HepG2 (cell line): ENCODE results near the gene GPC6. TPM values are rescaled to one million over a fixed set of nuclear protein-coding genes. Genes with fewer than 3 reads are reported as not detected.

ENCODE experiments used
- ATAC-seq: fragments of 200-7000 bp; cut with Tn5 transposase; 3 replicates; pipeline ENCODE4 v1.9.1; 2020; ENCODE audit warnings: mild to moderate bottlenecking, moderate library complexity
- BruUV-seq: library from RNA; stranded (reverse); fragments of 400-500 nt; replicated peaks from 2 replicates; lab custom pipeline; 2021; lab: Mats Ljungman, UMichigan
- CTCF ChIA-PET: fragments of 300-600 bp; formaldehyde crosslinking; extraction: SDS; loops from one replicate; lab custom pipeline; 2021; ENCODE audit warnings: low total read pairs, inconsistent platforms, low intra/inter-chr PET ratio; lab: Yijun Ruan, JAX
- POLR2A ChIA-PET: fragments of 350-600 bp; sonication (Branson Sonifier 250); formaldehyde crosslinking; loops from one replicate; lab custom pipeline; 2020; ENCODE audit warnings: antibody characterized with exemption, inconsistent platforms; lab: Yijun Ruan, JAX
- DNase-seq: peaks from one replicate; pipeline ENCODE4 v3.0.0-alpha.2; 2015; ENCODE audit warnings: low spot score
- FAIRE-seq: peaks from 3 replicates; lab custom pipeline; 2011; peaks lifted over from hg19 to GRCh38; lab: Jason Lieb, UNC
- H2AFZ ChIP-seq: one replicate; pipeline ENCODE4 v1.6.1; 2011; ENCODE audit warnings: low read length, inconsistent platforms
- H3K27ac ChIP-seq: fragments of 300-600 bp; 3 replicates; pipeline ENCODE4 v1.8.0; 2011; ENCODE audit warnings: mixed run types, mild to moderate bottlenecking, mixed read lengths, low read length, inconsistent platforms; ENCODE audit not compliant: insufficient read depth; ENCODE audit errors: extremely low read length
- H3K27me3 ChIP-seq, 2 experiments: fragments of 200-600 bp in 1 of 2; 2 replicates in 1 of 2; 3 replicates in 1 of 2; pipeline versions ENCODE4 v1.6.0 to v1.8.0; 2011; ENCODE audit warnings: low read length in 2 of 2, mild to moderate bottlenecking in 2 of 2, moderate library complexity in 2 of 2, inconsistent platforms in 1 of 2; ENCODE audit not compliant: insufficient read depth in 2 of 2, control insufficient read depth in 1 of 2
- H3K36me3 ChIP-seq, 2 experiments: fragments of 200-600 bp in 1 of 2; replicated peaks in 1 of 2; 2 replicates in 1 of 2; 3 replicates in 1 of 2; pipeline versions ENCODE4 v1.5.1 to v1.8.0; 2011; ENCODE audit warnings: low read length in 2 of 2, inconsistent platforms in 1 of 2; ENCODE audit not compliant: insufficient read depth in 2 of 2, control insufficient read depth in 1 of 2
- H3K4me1 ChIP-seq: 2 replicates; pipeline ENCODE4 v1.5.1; 2012; ENCODE audit warnings: low read length, inconsistent platforms; ENCODE audit not compliant: insufficient read depth
- H3K4me2 ChIP-seq: 2 replicates; pipeline ENCODE4 v1.6.0; 2011; ENCODE audit warnings: low read depth, low read length, inconsistent platforms
- H3K4me3 ChIP-seq, 3 experiments: fragments of 200-600 bp in 1 of 3; sonication (generic), shearing (Covaris generic) in 1 of 3; replicated peaks in 1 of 3; 2 replicates each; pipeline ENCODE4 v1.5.1; 2011 to 2016; ENCODE audit warnings: low read length in 3 of 3, inconsistent platforms in 2 of 3, low read depth in 2 of 3, mild to moderate bottlenecking in 2 of 3, control low read depth in 1 of 3, mixed read lengths in 1 of 3; ENCODE audit not compliant: insufficient read depth in 1 of 3
- H3K79me2 ChIP-seq: one replicate; pipeline ENCODE4 v1.6.1; 2011; ENCODE audit warnings: low read length, inconsistent platforms; ENCODE audit not compliant: insufficient read depth
- H3K9ac ChIP-seq: 2 replicates; pipeline ENCODE4 v1.6.0; 2011; ENCODE audit warnings: mild to moderate bottlenecking, low read depth, low read length, inconsistent platforms; ENCODE audit not compliant: insufficient read depth
- H3K9me3 ChIP-seq: 2 replicates; pipeline ENCODE4 v1.5.1; 2012; ENCODE audit warnings: mild to moderate bottlenecking, low read length
- H4K20me1 ChIP-seq: 2 replicates; pipeline ENCODE4 v1.6.0; 2011; ENCODE audit warnings: inconsistent platforms, mild to moderate bottlenecking, low read length, moderate library complexity; ENCODE audit not compliant: insufficient read depth
- ASH2L ChIP-seq: fragments of 300-600, 200-600 bp; sonication (generic); IDR thresholded peaks from 2 replicates; pipeline ENCODE4 v1.7.0; 2017; ENCODE audit warnings: low read depth, mild to moderate bottlenecking, moderate library complexity, mixed read lengths, low read length; ENCODE audit not compliant: insufficient read length
- CHCHD3 ChIP-seq: sonication (generic); formaldehyde crosslinking; IDR thresholded peaks from 2 replicates; pipeline ENCODE4 v1.8.0; 2022; ENCODE audit warnings: mild to moderate bottlenecking, missing genetic modification reagents, moderate library complexity
- HOXD1 ChIP-seq: sonication (generic); formaldehyde crosslinking; IDR thresholded peaks from 2 replicates; pipeline ENCODE4 v1.5.0; 2020; ENCODE audit warnings: missing genetic modification reagents
- KDM4B ChIP-seq: sonication (generic); formaldehyde crosslinking; IDR thresholded peaks from 2 replicates; pipeline ENCODE4 v1.4.0; 2020; ENCODE audit warnings: missing genetic modification reagents
- KLF6 ChIP-seq: IDR thresholded peaks from 2 replicates; pipeline ENCODE4 v1.8.0; 2016; ENCODE audit warnings: missing biosample characterization, missing genetic modification reagents
- MEIS2 ChIP-seq: sonication (generic); formaldehyde crosslinking; IDR thresholded peaks from 2 replicates; pipeline ENCODE4 v1.9.0; 2021; ENCODE audit warnings: mild to moderate bottlenecking, missing genetic modification reagents
- RAD21 ChIP-seq: fragments of 450-650 bp; formaldehyde crosslinking; IDR thresholded peaks from 2 replicates; pipeline ENCODE4 v1.5.0; 2020; ENCODE audit warnings: mild to moderate bottlenecking
- RFX1 ChIP-seq: fragments of 450-650 bp; IDR thresholded peaks from 2 replicates; pipeline ENCODE4 v1.6.1; 2017
- SAFB2 ChIP-seq: sonication (generic); formaldehyde crosslinking; IDR thresholded peaks from 2 replicates; pipeline ENCODE4 v1.5.1; 2020; ENCODE audit warnings: missing genetic modification reagents, low read depth, mild to moderate bottlenecking, borderline replicate concordance
- TOE1 ChIP-seq: sonication (generic); formaldehyde crosslinking; IDR thresholded peaks from 2 replicates; pipeline ENCODE4 v1.4.0; 2020; ENCODE audit warnings: mild to moderate bottlenecking, missing genetic modification reagents
- YEATS2 ChIP-seq: sonication (generic); formaldehyde crosslinking; IDR thresholded peaks from 2 replicates; pipeline ENCODE4 v1.4.0; 2020; ENCODE audit warnings: missing genetic modification reagents, borderline replicate concordance
- ZNF501 ChIP-seq: sonication (generic); formaldehyde crosslinking; IDR thresholded peaks from 2 replicates; pipeline ENCODE4 v1.5.1; 2020; ENCODE audit warnings: mild to moderate bottlenecking, moderate library complexity, missing genetic modification reagents
- ZNF563 ChIP-seq: sonication (generic); formaldehyde crosslinking; IDR thresholded peaks from 2 replicates; pipeline ENCODE4 v1.8.0; 2022; ENCODE audit warnings: mild to moderate bottlenecking, moderate library complexity, missing genetic modification reagents
- ZNF740 ChIP-seq: sonication (generic); formaldehyde crosslinking; IDR thresholded peaks from 2 replicates; pipeline ENCODE4 v1.4.0; 2020; ENCODE audit warnings: missing genetic modification reagents
- ZNF782 ChIP-seq: sonication (generic); formaldehyde crosslinking; IDR thresholded peaks from 2 replicates; pipeline ENCODE4 v1.4.0; 2020; ENCODE audit warnings: missing genetic modification reagents, mild to moderate bottlenecking, borderline replicate concordance
- in situ Hi-C: cut with HindIII; loops from 2 replicates; pipeline ENCODE4 v1.10.0; 2017; ENCODE audit warnings: low pct_unique_long_range_greater_than_20kb; ENCODE audit not compliant: extremely low pct_ligation_motif_present
- intact Hi-C: fragments of 100-400 bp; cut with micrococcal nuclease; formaldehyde crosslinking; loops from one replicate; pipeline ENCODE4 v1.10.0; 2022; ENCODE audit not compliant: unreplicated experiment
- polyA plus RNA-seq, 8 experiments: library from polyadenylated mRNA; depleted of rRNA in 3 of 8; stranded (reverse) in 7 of 8; unstranded in 1 of 8; fragments of >200 nt; fragmentation: Illumina TruSeq in 4 of 8; extraction: Trizol in 4 of 8; gene quantifications; 2 replicates each; pipeline versions ENCODE4 v1.2.1 to v1.2.3, GENCODE V29; 2011 to 2016; ENCODE audit warnings: low read depth in 4 of 8, missing spikeins in 1 of 8, mixed read lengths in 1 of 8; ENCODE audit not compliant: insufficient read depth in 1 of 8
- total RNA-seq, 5 experiments: library from RNA; depleted of rRNA; stranded (reverse); fragments of >200 nt; fragmentation: Illumina TruSeq; extraction: Trizol; gene quantifications; 2 replicates each; pipeline ENCODE4 v1.2.3, GENCODE V29; 2016; ENCODE audit warnings: low read depth in 1 of 5

GPC6 gene
- total and polyA plus RNA-seq, 2 of the 13 experiments (the other 11 are each of a cell fraction or from before 2014, with no cell fraction given), result 24.5 to 33.9 TPM

DNA sequence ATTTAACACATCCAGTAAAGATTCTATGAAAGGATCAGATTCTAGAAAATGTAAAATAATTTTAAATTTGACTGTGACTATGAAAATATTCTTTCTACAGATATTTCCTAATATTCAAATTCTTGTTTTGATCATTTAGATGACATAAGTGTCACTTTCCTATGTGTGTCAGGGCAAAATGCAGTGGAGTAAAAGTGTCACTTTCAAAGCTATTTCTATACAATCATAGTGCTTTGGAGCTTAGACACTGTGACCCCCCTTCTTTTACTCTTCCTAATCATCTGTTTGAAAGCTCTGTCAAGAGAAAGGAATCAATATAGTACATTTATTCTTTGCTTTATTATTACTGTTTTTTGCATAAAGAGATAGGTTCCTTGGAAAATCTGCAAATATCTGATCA is 760.9 kb downstream of the GPC6 start:
- H3K4me1 ChIP-seq, result no peaks in the 10 kb centered on the region
- H4K20me1 ChIP-seq, result no peaks in the 10 kb centered on the region
- no peak for TF ChIP-seq MEIS2
- TF ChIP-seq RAD21, result no peak
- no peak overlapping the region for H3K9ac ChIP-seq
- no peak for FAIRE-seq
- in situ Hi-C loops, result no loop called here
- no peaks in the 10 kb centered on the region for H3K36me3 ChIP-seq
- no peak overlapping the region for H3K4me3 ChIP-seq
- ChIA-PET CTCF (no interaction called here), POLR2A (no interaction called here)
- no peak overlapping the region for H3K27ac ChIP-seq
- intact Hi-C loops, result no loop called here
- H3K9me3 ChIP-seq, result no peaks in the 10 kb centered on the region
- no peak overlapping the region for H3K4me2 ChIP-seq
- H2AFZ ChIP-seq, result no peak overlapping the region
- no peak for ATAC-seq
- no peaks in the 10 kb centered on the region for H3K79me2 ChIP-seq
- no TSS peak for BruUV-seq
- H3K27me3 ChIP-seq, result no peaks in the 10 kb centered on the region
- DNase-seq, result no peak

- H3K36me3 ChIP-seq, result no peaks in the 10 kb centered on the region
- H3K27me3 ChIP-seq, result no peaks in the 10 kb centered on the region
- ChIA-PET CTCF (no interaction called here), POLR2A (no interaction called here)
- ATAC-seq (no peak), DNase-seq (no peak), FAIRE-seq (no peak)
- BruUV-seq, result no TSS peak
- no peak overlapping the region for H3K9ac ChIP-seq
- H3K79me2 ChIP-seq, result no peaks in the 10 kb centered on the region
- no peaks in the 10 kb centered on the region for H3K4me1 ChIP-seq
- in situ Hi-C loops (no loop called here), intact Hi-C loops (no loop called here)
- no peak overlapping the region for H2AFZ ChIP-seq
- no peak overlapping the region for H3K4me3 ChIP-seq
- no peaks in the 10 kb centered on the region for H4K20me1 ChIP-seq
- no peak overlapping the region for H3K27ac ChIP-seq
- no peak overlapping the region for H3K4me2 ChIP-seq
- H3K9me3 ChIP-seq, result no peaks in the 10 kb centered on the region
- TF ChIP-seq HOXD1 (CRISPR knock-in tag) (no peak), TOE1 (CRISPR knock-in tag) (no peak), SAFB2 (no peak), YEATS2 (no peak), KDM4B (no peak), RFX1 (no peak), ZNF782 (CRISPR knock-in tag) (no peak), ASH2L (no peak), KLF6 (CRISPR knock-in tag) (no peak), CHCHD3 (no peak), ZNF501 (CRISPR knock-in tag) (no peak), ZNF563 (CRISPR knock-in tag) (no peak), ZNF740 (CRISPR knock-in tag) (no peak)
Observed at GRCh38 chr13:93991569-93991968, 765.0 kb downstream of the GPC6 start.
